Measurements from ENCODE around the gene SETD7.
A peak's percentile ranks its signal among the peaks of the same experiment; 100 is the strongest.

The SETD7 gene

DNA sequence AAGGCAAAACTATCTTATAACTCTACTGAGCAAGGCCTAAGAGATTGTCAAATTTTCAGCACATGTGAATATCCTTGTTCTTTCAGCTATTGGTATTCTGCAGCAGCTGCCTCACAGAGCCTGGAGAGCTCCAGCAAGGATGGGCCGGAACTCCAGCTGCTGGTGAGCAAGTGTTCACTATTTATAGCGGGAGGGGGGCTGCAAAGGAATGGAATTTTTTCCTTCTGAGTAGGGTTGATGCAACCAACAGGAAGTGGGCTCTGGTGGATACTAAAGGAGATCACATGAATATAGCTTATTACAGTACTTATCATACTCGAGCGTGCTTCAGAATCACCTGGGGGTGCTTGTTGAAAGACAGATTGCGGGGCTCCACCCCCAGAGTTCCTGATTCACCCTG, 20.2 kb upstream of the SETD7 start:
- in situ Hi-C loops (cut with MboI; ENCODE audit: low pct_unique_long_range_greater_than_20kb, low sequenced_read_pairs): no loop called here
- no peak for DNase-seq

DNA sequence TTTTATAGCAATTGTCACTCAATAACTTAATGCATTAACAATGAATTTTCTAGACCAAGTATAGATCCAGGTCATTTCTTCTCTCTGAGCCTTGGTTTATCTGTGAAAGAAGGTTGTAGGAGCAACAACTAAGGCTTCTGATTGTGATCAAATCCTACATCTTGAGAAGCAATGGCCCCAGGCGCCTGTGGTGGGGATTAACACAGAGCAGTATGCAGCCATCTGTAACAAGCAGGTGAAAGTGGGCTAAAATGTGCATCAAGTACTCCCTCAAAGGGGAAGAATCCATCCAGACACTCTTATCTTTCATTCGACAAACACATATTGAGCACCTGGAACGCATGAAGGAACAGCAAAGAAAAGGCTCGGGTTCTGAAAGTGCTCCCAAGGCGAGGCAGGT, 19.1 kb upstream of the SETD7 start:
- no peak for DNase-seq
- in situ Hi-C loops (cut with MboI; ENCODE audit: low pct_unique_long_range_greater_than_20kb, low sequenced_read_pairs): no loop called here

DNA sequence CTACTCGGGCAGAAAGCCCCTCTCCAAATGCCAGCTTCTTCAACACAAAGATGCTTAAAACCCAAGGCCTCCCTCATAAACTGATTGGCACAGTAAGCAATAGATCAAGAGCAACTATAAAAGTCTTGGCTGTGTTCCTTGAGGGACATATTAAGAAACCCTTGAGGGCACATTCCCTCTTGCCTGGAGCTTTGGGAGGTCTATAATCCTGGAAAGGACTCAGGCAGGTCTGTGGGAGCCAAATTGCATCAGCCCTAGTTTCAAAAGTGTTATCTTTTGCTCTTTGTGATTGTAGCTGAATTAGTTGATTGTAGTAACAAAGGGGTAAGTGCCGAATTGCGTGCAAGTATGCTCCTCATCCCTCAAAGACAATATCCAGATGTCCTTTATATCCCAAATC, 18.6 kb upstream of the SETD7 start:
- in situ Hi-C loops (cut with MboI; ENCODE audit: low pct_unique_long_range_greater_than_20kb, low sequenced_read_pairs): no loop called here

GRCh38 chr4:139568206-139568955, 12.4 kb upstream of the SETD7 start:
- in situ Hi-C loops (cut with MboI; ENCODE audit: low pct_unique_long_range_greater_than_20kb, low sequenced_read_pairs): no loop called here
- DNase-seq: no peak

More for the DNA sequence above, 18.6 kb upstream of the SETD7 start:
- DNase-seq: no peak

- no peak for DNase-seq
- in situ Hi-C loops (cut with MboI; ENCODE audit: low pct_unique_long_range_greater_than_20kb, low sequenced_read_pairs): no loop called here
Observed at GRCh38 chr4:139567159-139567870, 11.3 kb upstream of the SETD7 start.

GRCh38 chr4:139564502-139564901, 8.5 kb upstream of the SETD7 start:
- in situ Hi-C loops (cut with MboI; ENCODE audit: low pct_unique_long_range_greater_than_20kb, low sequenced_read_pairs): no loop called here
- DNase-seq: no peak

- in situ Hi-C loops (cut with MboI; ENCODE audit: low pct_unique_long_range_greater_than_20kb, low sequenced_read_pairs): no loop called here
- DNase-seq: no peak
Observed at GRCh38 chr4:139563515-139563914, 7.5 kb upstream of the SETD7 start.

- in situ Hi-C loops (cut with MboI; ENCODE audit: low pct_unique_long_range_greater_than_20kb, low sequenced_read_pairs): no loop called here
- DNase-seq: no peak
Observed at GRCh38 chr4:139562839-139563238, 6.8 kb upstream of the SETD7 start.

DNA sequence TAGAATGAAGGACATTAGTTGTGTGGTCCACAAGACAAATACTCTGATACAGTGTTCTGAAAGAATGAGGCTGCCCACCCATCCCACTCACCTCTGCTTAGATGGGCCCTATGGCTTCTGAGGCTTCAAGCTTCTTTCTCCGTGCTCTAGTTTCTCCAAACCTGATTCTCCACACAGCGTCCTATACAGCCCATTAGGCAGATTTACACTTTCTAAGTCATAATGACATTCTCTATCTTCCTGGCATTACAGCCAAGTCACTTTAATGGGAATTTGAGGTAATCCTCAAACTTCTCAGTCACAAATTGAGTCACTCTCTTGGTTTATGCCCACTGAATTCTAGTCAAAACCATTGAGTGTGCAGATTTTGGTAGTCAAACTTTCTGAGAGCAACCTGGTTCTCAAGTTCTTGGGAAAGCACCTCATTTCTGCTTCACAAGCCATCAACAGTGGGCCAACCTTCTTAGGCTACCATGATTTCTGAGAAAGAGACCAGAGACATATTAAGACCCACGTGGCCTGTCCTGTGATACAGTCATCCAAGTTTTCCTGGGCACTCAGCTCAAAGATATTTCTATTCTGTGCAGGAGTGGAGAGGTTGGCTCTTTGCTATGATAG, 6.2 kb upstream of the SETD7 start:
- DNase-seq: no peak
- in situ Hi-C loops (cut with MboI; ENCODE audit: low pct_unique_long_range_greater_than_20kb, low sequenced_read_pairs): no loop called here

- peak; percentile 83 for DNase-seq
- in situ Hi-C loops (cut with MboI; ENCODE audit: low pct_unique_long_range_greater_than_20kb, low sequenced_read_pairs): no loop called here
Observed at GRCh38 chr4:139560406-139561104, 4.5 kb upstream of the SETD7 start.

DNA sequence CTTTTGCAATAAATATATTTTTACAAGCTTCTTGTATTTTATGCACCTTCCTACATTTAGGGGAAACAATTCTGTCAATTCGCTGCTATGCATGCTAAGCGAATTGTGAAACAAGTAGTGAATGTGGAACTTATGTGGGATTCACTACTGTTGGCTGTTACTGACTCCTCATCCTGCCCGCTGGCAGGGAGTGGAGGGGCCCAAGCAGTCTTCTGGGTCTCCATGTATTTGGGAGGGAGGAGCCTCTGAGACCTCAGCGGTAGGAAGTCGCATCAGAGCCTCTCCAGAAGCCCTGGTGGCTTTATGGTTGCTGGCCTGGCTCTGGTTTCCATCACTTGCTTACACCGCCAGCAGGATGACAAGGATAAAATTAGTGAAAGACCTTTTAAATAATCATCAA, 3.7 kb upstream of the SETD7 start:
- in situ Hi-C loops (cut with MboI; ENCODE audit: low pct_unique_long_range_greater_than_20kb, low sequenced_read_pairs): no loop called here
- DNase-seq: no peak

DNA sequence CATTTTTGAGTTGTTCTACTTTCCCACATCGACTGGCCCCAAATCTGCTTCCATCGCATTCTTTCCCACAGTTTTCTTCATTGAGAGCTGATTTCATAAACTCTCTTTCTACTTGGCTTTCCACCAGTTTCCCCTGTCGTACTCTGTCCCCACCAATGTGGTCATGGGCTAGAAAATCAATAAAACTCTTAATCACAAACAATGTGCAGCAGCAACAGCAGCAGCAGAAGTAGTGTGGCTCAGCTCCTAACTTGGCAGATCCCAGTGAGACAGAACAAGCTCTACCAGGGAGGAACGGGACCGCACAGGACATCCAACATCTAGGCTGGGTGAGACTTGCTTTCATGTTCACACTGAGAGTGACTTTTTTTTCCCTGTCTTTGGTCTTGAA, 3.1 kb upstream of the SETD7 start:
- in situ Hi-C loops (cut with MboI; ENCODE audit: low pct_unique_long_range_greater_than_20kb, low sequenced_read_pairs): no loop called here
- no peak for DNase-seq

- in situ Hi-C loops (cut with MboI; ENCODE audit: low pct_unique_long_range_greater_than_20kb, low sequenced_read_pairs): no loop called here
- no peak for DNase-seq
Observed at GRCh38 chr4:139558235-139559088, 2.4 kb upstream of the SETD7 start.

GRCh38 chr4:139557556-139558110, 1.6 kb upstream of the SETD7 start:
- in situ Hi-C loops (cut with MboI; ENCODE audit: low pct_unique_long_range_greater_than_20kb, low sequenced_read_pairs): no loop called here
- DNase-seq: no peak

- peak; percentile 85 for DNase-seq
- in situ Hi-C loops (cut with MboI; ENCODE audit: low pct_unique_long_range_greater_than_20kb, low sequenced_read_pairs): no loop called here
Observed at GRCh38 chr4:139556724-139557555, 921 bp upstream of the SETD7 start.

- no peak for DNase-seq
- in situ Hi-C loops (cut with MboI; ENCODE audit: low pct_unique_long_range_greater_than_20kb, low sequenced_read_pairs): no loop called here
Observed at GRCh38 chr4:139555705-139556070, 331 bp downstream of the SETD7 start.

DNA sequence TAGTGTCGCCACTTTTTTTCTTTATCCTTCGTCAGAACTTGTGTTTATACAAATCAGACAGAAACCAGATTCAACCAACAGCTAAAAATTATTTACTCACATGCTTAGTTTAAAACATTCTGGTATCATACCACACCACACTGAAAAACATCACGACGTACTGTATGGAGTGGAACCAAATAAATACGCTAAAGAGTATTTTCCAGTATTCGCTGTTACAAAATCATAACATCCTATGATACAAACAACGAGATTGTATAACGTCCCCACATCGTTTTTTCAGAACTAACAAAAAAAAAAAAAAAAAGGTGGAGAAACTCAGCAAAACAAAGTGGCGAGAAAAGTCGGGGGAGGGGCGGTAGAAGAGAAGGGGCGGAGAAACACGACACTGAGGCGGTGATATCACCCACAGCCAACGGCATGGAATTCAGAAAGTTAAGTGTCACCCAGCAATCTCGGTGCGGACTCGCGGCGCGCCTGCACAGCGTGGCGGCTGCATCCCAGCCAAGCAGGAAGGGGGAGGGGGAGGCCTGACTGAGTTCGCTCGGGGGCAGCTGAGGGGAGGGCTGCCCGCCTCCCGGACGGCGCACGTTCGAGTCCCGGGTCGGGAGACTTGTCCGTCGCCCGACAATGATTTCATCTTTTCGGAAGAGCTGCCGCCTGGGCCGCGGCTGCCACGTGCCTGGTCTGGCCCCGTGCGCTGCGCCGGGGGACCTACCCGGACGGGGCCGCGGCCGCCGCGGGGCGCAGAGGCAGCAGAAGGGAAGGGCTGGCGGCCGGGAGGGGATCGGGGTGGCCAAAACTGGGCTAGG, 920 bp downstream of the SETD7 start:
- in situ Hi-C loops (cut with MboI; ENCODE audit: low pct_unique_long_range_greater_than_20kb, low sequenced_read_pairs): no loop called here
- DNase-seq: peak; percentile 90
